GM12891 (cell line): ENCODE measurements around the gene PSAP.

Experiments
- PAX5 ChIP-seq: IDR thresholded peaks from 2 replicates; pipeline ENCODE4 v1.6.1; 2011; ENCODE audit warnings: low read length, moderate library complexity, mild to moderate bottlenecking; ENCODE audit not compliant: insufficient read depth, severe bottlenecking
- POLR2A ChIP-seq: IDR thresholded peaks from 2 replicates; pipeline ENCODE4 v1.6.1; 2011; ENCODE audit warnings: low read depth, low read length, control low read depth
- POLR2AphosphoS5 ChIP-seq: IDR thresholded peaks from 2 replicates; pipeline ENCODE4 v1.6.1; 2011; ENCODE audit warnings: low read depth, low read length, control low read depth
- POU2F2 ChIP-seq: IDR thresholded peaks from 2 replicates; pipeline ENCODE4 v1.6.1; 2011; ENCODE audit warnings: low read depth, mild to moderate bottlenecking, control low read depth, low read length, moderate library complexity
- SPI1 ChIP-seq: IDR thresholded peaks from 2 replicates; pipeline ENCODE4 v1.6.1; 2011; ENCODE audit warnings: low read depth, low read length, control low read depth
- TAF1 ChIP-seq: IDR thresholded peaks from 2 replicates; pipeline ENCODE4 v1.6.1; 2011; ENCODE audit warnings: low read depth, low read length, control low read depth

- no peak for TF ChIP-seq POLR2A
- no peak for TF ChIP-seq TAF1
- no peak for TF ChIP-seq SPI1
- no peak for TF ChIP-seq PAX5
- no peak for TF ChIP-seq POLR2AphosphoS5
- no peak for TF ChIP-seq POU2F2
Observed at GRCh38 chr10:71817831-71818655, 33.0 kb downstream of the PSAP start.
